IMR-90 (cell line): ENCODE data around the gene OSBPL3. TPM values are rescaled to one million over a fixed set of nuclear protein-coding genes. Genes with fewer than 3 reads are reported as not detected.
A peak's percentile ranks its signal among the peaks of the same experiment; 100 is the strongest.

Experiments
- ATAC-seq: fragments of 200-7000 bp; cut with Tn5 transposase; 2 replicates; pipeline ENCODE4 v1.9.1; 2020; ENCODE audit warnings: low read depth, mild to moderate bottlenecking, moderate library complexity
- BruUV-seq: library from RNA; stranded (reverse); fragments of 400-500 nt; replicated peaks from 2 replicates; lab custom pipeline; 2021; lab: Mats Ljungman, UMichigan
- CTCF ChIA-PET: fragments of 300-600 bp; formaldehyde crosslinking; extraction: SDS; loops from one replicate; lab custom pipeline; 2021; ENCODE audit warnings: antibody characterized with exemption; lab: Yijun Ruan, JAX
- POLR2A ChIA-PET: fragments of 300-600 bp; sonication (Branson Sonifier 250); formaldehyde crosslinking; loops from one replicate; lab custom pipeline; 2022; ENCODE audit warnings: antibody characterized with exemption; ENCODE audit not compliant: unreplicated experiment; lab: Charles Lee
- DNase-seq: peaks from one replicate; pipeline ENCODE4 v3.0.0; 2013
- H2AFZ ChIP-seq: replicated peaks from 2 replicates; pipeline ENCODE3; 2013; ENCODE audit warnings: low read length, mild to moderate bottlenecking; ENCODE audit not compliant: poor library complexity
- H2AK5ac ChIP-seq: 2 replicates; pipeline ENCODE4 v1.6.1; 2013; ENCODE audit warnings: low read depth, low read length, inconsistent platforms
- H2AK9ac ChIP-seq: replicated peaks from 2 replicates; pipeline ENCODE3; 2013; ENCODE audit warnings: mild to moderate bottlenecking, low read depth, low read length, moderate library complexity; ENCODE audit not compliant: poor library complexity
- H2BK120ac ChIP-seq: 2 replicates; pipeline ENCODE4 v1.6.1; 2013; ENCODE audit warnings: low read depth, low read length, inconsistent platforms
- H2BK15ac ChIP-seq: 3 replicates; pipeline ENCODE4 v1.6.1; 2013; ENCODE audit warnings: low read depth, low read length, inconsistent platforms
- H2BK20ac ChIP-seq: 2 replicates; pipeline ENCODE4 v1.6.1; 2013; ENCODE audit warnings: low read depth, mild to moderate bottlenecking, inconsistent platforms, low read length, moderate library complexity
- H2BK5ac ChIP-seq: 2 replicates; pipeline ENCODE4 v1.6.1; 2013; ENCODE audit warnings: mild to moderate bottlenecking, low read depth, low read length, inconsistent platforms; ENCODE audit not compliant: poor library complexity, severe bottlenecking
- H3K14ac ChIP-seq: replicated peaks from 2 replicates; pipeline ENCODE4 v1.6.1; 2013; ENCODE audit warnings: low read depth, low read length, inconsistent platforms
- H3K18ac ChIP-seq: 2 replicates; pipeline ENCODE4 v1.6.1; 2013; ENCODE audit warnings: low read depth, low read length, control low read depth
- H3K23ac ChIP-seq: 2 replicates; pipeline ENCODE4 v1.6.1; 2013; ENCODE audit warnings: low read depth, low read length, inconsistent platforms
- H3K27ac ChIP-seq: 2 replicates; pipeline ENCODE4 v1.5.1; 2013; ENCODE audit warnings: mild to moderate bottlenecking, control low read depth, low read length; ENCODE audit not compliant: insufficient read depth
- H3K27me3 ChIP-seq: 2 replicates; pipeline ENCODE4 v1.6.1; 2013; ENCODE audit warnings: low read length; ENCODE audit not compliant: control insufficient read depth, insufficient read depth
- H3K36me3 ChIP-seq: 2 replicates; pipeline ENCODE4 v1.6.1; 2013; ENCODE audit warnings: low read length, mixed read lengths; ENCODE audit not compliant: control insufficient read depth, insufficient read depth
- H3K4ac ChIP-seq: 2 replicates; pipeline ENCODE4 v1.6.1; 2013; ENCODE audit warnings: low read depth, low read length, inconsistent platforms
- H3K4me1 ChIP-seq: 2 replicates; pipeline ENCODE4 v1.6.1; 2013; ENCODE audit warnings: low read length, mixed read lengths; ENCODE audit not compliant: control insufficient read depth, insufficient read depth
- H3K4me2 ChIP-seq: 2 replicates; pipeline ENCODE4 v1.6.1; 2013; ENCODE audit warnings: low read depth, mild to moderate bottlenecking, control low read depth, low read length, moderate library complexity
- H3K4me3 ChIP-seq: 2 replicates; pipeline ENCODE4 v1.5.1; 2013; ENCODE audit warnings: low read depth, mild to moderate bottlenecking, control low read depth, low read length, moderate library complexity; ENCODE audit not compliant: insufficient read depth
- H3K56ac ChIP-seq: 2 replicates; pipeline ENCODE4 v1.6.1; 2013; ENCODE audit warnings: low read length, inconsistent platforms; ENCODE audit not compliant: insufficient read depth; ENCODE audit errors: extremely low read depth
- H3K79me1 ChIP-seq, 2 experiments: 2 replicates each; pipeline ENCODE4 v1.6.1; 2013; ENCODE audit warnings: low read length in 2 of 2, inconsistent platforms in 1 of 2, low read depth in 1 of 2
- H3K9ac ChIP-seq: 2 replicates; pipeline ENCODE4 v1.6.1; 2013; ENCODE audit warnings: low read depth, low read length, control low read depth
- H3K9me1 ChIP-seq: 2 replicates; pipeline ENCODE4 v1.6.1; 2013; ENCODE audit warnings: low read length, inconsistent platforms; ENCODE audit not compliant: insufficient read depth
- H3K9me3 ChIP-seq: 2 replicates; pipeline ENCODE4 v1.6.1; 2013; ENCODE audit warnings: low read length; ENCODE audit not compliant: control insufficient read depth, insufficient read depth
- H4K20me1 ChIP-seq: 2 replicates; pipeline ENCODE4 v1.6.1; 2013; ENCODE audit warnings: low read length, inconsistent platforms; ENCODE audit not compliant: insufficient read depth
- H4K5ac ChIP-seq: 2 replicates; pipeline ENCODE4 v1.6.1; 2013; ENCODE audit warnings: mild to moderate bottlenecking, low read depth, low read length, control low read depth
- H4K8ac ChIP-seq, 2 experiments: 2 replicates each; pipeline ENCODE4 v1.6.1; 2013; ENCODE audit warnings: low read depth in 2 of 2, low read length in 2 of 2, control low read depth in 1 of 2, inconsistent platforms in 1 of 2
- H4K91ac ChIP-seq: 2 replicates; pipeline ENCODE4 v1.6.1; 2013; ENCODE audit warnings: low read depth, low read length, inconsistent platforms; ENCODE audit not compliant: insufficient read depth
- MAFK ChIP-seq: IDR thresholded peaks from 2 replicates; pipeline ENCODE4 v1.6.1; 2012; ENCODE audit warnings: low read depth, low read length, improper control_type of control experiment
- SMC3 ChIP-seq: fragments of 150-350 bp; IDR thresholded peaks from 2 replicates; pipeline ENCODE4 v1.6.1; 2016; ENCODE audit warnings: low read depth, mild to moderate bottlenecking, antibody characterized with exemption, low read length, moderate library complexity
- WGBS, 2 experiments: methylation state at CpG; one replicate each; pipeline versions ENCODE4 v1.1.5 to v1.1.7; 2013; ENCODE audit warnings: missing lambda C conversion rate in 2 of 2; ENCODE audit not compliant: insufficient read length in 1 of 2; ENCODE audit errors: extremely low coverage in 2 of 2; 5-methylcytosine and 5-hydroxymethylcytosine counted together
- dilution Hi-C: fragments of 300-500 bp; cut with HindIII; formaldehyde crosslinking; loops from one replicate; pipeline ENCODE4 v1.14.3; 2018; ENCODE audit warnings: low sequenced_read_pairs; ENCODE audit not compliant: unreplicated experiment
- in situ Hi-C: fragments of 300-500 bp; cut with MboI; formaldehyde crosslinking; loops from 3 replicates; pipeline ENCODE4 v1.14.3; 2019; ENCODE audit warnings: low sequenced_read_pairs, inconsistent platforms, mixed read lengths
- intact Hi-C: fragments of 100-400 bp; cut with micrococcal nuclease; formaldehyde crosslinking; loops from 2 replicates; pipeline ENCODE4 v1.10.0; 2022
- polyA plus RNA-seq, 3 experiments: library from polyadenylated mRNA; depleted of rRNA; stranded (reverse); fragments of >200 nt; gene quantifications; 2 replicates each; pipeline ENCODE4 v1.2.3, GENCODE V29; 2012; ENCODE audit warnings: low replicate concordance in 1 of 3
- total RNA-seq: library from RNA; depleted of rRNA; stranded (reverse); fragments of >200 nt; gene quantifications from 2 replicates; pipeline ENCODE4 v1.2.3, GENCODE V29; 2012

OSBPL3 gene
- total and polyA plus RNA-seq, 2 of the 4 experiments (the other 2 are of a cell fraction) = 18.0 to 29.9 TPM

DNA sequence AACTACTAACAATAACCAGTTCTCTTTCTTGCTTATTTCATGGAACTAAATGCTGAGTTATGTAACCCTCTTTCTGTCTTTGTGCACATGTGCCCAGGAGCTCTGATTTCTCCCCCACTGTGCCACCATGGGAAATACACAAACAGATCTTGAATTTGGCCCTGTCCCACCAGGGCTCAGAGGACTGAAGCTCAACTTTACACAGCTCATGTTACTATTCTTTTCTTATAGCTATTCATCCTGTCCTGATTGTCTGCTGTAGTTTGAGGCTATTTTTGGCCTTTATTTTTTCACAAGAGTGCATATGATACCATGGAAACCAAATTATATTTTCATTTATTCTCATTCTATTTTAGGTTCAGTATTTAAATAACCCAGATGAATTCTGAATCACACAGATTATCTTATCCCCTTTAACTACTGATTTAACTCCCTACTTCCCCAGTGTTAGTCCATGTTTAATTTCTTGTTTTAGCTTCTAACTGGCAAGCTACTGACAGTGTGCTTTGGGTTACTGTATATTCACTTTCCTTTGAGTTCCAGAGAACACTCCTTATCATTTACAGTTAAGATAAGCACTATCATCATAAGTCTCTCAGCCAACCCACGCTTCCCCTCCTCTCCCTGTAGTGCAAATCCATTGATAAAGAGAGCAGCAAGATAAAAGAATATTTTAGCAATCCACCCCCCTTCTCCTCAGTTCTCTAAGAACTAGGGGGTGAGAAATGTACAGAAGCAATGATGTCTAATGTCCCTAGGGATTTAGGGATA, 150.9 kb downstream of the OSBPL3 start:
- Histone ChIP-seq H3K4me1 (peaks cover 26% of the 10 kb centered on the region), H2AK5ac (no peak overlapping the region), H3K36me3 (peaks cover 5% of the 10 kb centered on the region; the same call in 1 of the 2 replicates), H3K9me1 (peaks cover 34% of the 10 kb centered on the region), H2AK9ac (no peak overlapping the region), H3K9me3 (no peaks in the 10 kb centered on the region), H4K91ac (no peak overlapping the region; the same call in 1 of the 2 replicates), H2BK20ac (peak overlapping the region; percentile 2; the same call in 1 of the 2 replicates), H3K4ac (0 out of 2 replicates have a peak overlapping the region, but pooled peaks have one; percentile 6), H3K27ac (no peak overlapping the region), H4K8ac (no peak overlapping the region), H2AFZ (no peak overlapping the region), H3K14ac (no peak overlapping the region), H3K23ac (no peak overlapping the region), H2BK5ac (no peak overlapping the region), H2BK120ac (0 out of 2 replicates have a peak overlapping the region, but pooled peaks have one; percentile 8), H3K79me1 (peaks cover 0 to 51% of the 10 kb centered on the region in 2 experiments; a peak in 2 of 4 replicates), H3K4me3 (no peak overlapping the region), H3K9ac (no peak overlapping the region), H3K56ac (no peak overlapping the region), H2BK15ac (no peak overlapping the region), H3K18ac (no peak overlapping the region; the same call in 1 of the 2 replicates), H3K4me2 (no peak overlapping the region), H4K20me1 (no peaks in the 10 kb centered on the region), H4K5ac (no peak overlapping the region), H3K27me3 (no peaks in the 10 kb centered on the region)
- no TSS peak for BruUV-seq
- dilution Hi-C loops = no loop called here
- intact Hi-C loops = no loop called here
- in situ Hi-C loops = no loop called here
- ChIA-PET POLR2A (no interaction called here), CTCF (no interaction called here)
- no peak for ATAC-seq
- WGBS, 2 experiments = no CpG with 5 or more reads among the region's 1 CpG
- DNase-seq = no peak
- TF ChIP-seq SMC3 (no peak), MAFK (no peak)
